HG03469 (cell line): ENCODE measurements around the gene FANCE.
A peak's percentile ranks its signal among the peaks of the same experiment; 100 is the strongest.

ENCODE experiments used
- ATAC-seq: cut with Tn5 transposase; IDR thresholded peaks from one replicate; pipeline ENCODE4 v1.9.1; 2021; ENCODE audit warnings: mild to moderate bottlenecking, moderate library complexity, moderate number of reproducible peaks; ENCODE audit not compliant: unreplicated experiment

FANCE gene, protein sequence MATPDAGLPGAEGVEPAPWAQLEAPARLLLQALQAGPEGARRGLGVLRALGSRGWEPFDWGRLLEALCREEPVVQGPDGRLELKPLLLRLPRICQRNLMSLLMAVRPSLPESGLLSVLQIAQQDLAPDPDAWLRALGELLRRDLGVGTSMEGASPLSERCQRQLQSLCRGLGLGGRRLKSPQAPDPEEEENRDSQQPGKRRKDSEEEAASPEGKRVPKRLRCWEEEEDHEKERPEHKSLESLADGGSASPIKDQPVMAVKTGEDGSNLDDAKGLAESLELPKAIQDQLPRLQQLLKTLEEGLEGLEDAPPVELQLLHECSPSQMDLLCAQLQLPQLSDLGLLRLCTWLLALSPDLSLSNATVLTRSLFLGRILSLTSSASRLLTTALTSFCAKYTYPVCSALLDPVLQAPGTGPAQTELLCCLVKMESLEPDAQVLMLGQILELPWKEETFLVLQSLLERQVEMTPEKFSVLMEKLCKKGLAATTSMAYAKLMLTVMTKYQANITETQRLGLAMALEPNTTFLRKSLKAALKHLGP

DNA sequence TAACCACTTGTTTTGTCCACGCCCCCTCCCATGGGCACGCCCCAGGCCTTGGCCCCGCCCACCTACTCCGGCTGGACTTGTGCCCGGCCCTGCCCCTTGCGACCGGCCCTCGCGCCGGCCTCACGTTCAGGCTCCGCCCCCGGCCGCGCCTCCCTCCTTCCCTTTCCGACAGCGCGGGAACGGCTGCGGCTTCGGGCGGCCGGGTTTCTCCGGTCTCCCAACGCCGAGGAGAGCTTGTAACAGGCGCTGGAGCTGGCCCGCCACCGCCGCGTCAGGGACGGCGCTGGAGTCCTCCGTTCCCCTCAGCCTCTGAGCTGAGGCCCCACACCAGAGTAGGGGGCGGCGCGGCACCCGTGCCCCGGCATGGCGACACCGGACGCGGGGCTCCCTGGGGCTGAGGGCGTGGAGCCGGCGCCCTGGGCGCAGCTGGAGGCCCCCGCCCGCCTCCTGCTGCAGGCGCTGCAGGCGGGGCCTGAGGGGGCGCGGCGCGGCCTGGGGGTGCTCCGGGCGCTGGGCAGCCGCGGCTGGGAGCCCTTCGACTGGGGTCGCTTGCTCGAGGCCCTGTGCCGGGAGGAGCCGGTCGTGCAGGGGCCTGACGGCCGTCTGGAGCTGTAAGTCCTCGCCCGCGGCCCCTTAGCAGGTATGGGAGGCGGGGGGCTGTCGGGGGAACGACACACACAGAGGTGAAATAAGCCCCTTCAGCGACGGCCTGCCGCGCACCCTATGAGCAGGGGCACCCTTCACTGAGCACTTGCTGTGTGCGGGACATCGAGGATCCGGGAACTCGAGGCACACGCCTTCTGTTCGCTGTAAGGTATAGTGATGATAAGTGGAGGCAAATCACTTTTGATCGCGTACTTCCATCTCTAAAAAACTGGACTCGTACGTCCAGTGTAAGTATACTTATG, at the start of gene FANCE:
Gene FANCE, plus strand, starts transcription at position 156 of the 908 bp plus-strand sequence. Its CDS starts 208 bp downstream, at position 364.
- peak; percentile 84 for ATAC-seq

DNA sequence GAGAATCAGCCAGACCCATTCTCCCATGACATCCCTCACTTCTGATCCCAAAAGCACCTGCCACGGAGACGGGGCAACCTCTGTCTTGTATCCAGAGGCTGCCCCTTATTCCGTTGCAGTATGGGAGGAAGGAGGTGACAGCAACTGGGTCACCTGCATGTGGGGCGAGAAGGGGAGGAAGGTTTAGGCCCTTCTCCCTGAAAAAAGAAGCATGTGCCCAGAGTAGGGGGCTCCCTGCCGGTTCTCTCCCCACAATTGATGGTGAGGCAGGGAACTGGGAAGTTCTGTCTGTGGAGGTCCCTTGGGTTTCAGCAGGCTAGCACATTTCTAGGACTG, 49.3 kb upstream of the FANCE start:
- no peak for ATAC-seq

DNA sequence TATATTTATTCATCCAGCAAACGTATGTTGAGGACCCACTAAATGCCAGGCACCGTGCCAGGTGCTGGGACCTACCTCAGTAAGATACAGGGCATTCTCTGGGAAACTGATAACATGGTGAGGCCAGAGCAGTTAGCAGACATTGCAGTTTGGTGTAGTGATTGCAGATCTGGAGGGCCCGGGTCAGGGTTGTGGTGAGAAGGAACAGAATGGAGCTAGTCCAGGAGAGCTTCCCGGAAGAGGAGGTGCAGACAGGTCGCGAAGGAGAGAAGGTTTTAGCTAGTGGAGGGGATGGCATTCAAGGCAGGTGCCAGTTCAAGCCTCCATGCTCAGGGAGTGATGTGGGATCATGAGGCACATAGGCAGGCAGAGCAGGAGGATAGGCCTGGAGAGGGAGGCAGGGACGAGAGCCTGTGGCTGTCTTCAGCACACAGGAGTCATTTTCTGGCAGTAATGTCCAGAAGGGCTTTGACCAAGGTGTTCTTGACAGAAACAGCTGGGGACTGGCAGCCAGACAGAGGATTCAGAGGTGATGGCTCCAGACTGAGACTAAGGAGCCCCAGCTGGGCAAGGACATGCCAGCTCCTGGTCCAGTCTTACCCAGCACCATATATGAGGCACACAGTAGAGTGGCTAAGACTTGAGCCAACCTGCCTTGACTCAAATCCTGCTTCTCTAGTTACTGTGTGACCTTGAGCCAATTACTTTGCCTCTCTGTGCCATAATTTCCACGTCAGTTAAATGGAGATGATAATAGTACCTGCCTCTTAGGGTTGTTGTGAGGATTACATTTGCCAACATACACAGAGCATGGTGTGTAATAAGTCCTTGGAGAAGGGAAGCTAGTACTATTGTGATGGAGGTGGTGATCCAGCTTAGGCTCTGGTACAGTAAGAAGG, 48.3 kb upstream of the FANCE start:
- ATAC-seq: no peak

DNA sequence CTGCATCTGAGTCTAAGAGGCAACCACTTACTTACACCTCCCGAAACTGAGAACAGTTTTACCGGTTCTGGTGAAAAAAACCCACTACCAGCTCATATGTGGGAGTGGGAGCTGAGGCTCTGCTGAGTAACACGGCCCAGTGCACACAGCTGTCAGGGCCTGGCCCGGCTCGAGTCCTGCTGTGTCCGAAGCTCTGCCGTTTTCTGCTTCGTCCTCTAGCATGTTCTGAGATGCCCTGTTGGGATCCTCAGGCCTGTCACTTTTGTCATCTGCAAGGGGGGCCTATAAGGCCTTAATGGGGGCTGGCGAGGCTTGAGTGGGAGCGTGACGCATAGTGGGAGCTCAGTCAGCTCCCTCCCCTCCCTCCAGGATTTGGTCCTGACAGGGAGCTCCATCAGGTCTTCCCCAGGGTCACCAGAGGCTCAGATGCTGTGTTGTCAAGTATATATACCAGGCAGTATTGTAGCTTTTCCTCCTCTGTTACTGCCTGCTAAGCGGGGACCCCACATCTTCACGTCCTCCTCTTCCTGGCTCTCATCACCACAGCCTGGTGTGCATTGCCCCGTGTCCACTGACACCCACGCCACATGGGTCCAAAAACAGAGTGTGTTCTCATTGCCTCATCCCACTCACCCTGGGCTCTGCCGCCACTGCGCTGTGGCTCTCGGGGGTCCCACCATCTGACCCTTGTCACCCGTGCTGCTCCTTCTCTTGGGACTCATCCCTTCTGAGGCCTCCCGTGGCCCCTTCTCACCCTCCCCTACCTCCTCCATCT, 45.2 kb upstream of the FANCE start:
- ATAC-seq: no peak

DNA sequence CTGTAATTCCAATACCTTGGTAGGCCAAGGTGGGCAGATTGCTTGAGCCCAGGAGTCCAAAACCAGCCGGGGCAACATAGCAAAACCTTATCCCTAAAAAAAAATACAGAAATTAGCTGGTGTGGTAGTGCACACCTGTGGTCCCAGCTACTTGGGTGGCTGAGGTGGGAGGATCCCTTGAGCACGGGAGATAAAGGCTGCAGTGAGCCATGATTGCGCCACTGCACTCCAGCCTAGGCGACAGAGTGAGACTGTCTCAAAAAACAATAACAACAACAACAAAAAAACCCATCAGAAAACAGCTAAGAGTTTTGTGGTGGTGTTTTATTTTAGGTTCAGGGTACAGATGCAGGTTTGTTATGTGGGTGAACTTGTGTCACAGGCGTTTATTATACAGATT, 42.9 kb upstream of the FANCE start:
- ATAC-seq: no peak

DNA sequence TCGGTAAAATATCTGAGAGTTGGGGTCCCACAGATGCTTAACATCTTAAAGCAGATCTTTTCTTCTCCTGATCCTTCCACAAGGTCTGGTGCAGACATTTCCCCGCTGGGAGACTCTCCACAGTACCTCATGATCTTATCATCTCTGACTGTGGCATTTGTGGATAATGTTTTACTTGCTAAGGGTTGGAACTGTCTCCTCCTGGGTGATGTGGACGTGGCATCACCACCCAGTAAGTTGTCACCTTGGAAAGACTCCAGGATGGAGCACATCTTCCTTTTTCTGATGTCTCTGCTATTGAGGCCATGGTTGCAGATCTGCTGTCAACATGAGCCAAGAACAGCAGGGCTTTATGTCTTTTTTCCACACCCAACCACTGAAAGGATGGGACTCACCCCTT, 42.0 kb upstream of the FANCE start:
- no peak for ATAC-seq

DNA sequence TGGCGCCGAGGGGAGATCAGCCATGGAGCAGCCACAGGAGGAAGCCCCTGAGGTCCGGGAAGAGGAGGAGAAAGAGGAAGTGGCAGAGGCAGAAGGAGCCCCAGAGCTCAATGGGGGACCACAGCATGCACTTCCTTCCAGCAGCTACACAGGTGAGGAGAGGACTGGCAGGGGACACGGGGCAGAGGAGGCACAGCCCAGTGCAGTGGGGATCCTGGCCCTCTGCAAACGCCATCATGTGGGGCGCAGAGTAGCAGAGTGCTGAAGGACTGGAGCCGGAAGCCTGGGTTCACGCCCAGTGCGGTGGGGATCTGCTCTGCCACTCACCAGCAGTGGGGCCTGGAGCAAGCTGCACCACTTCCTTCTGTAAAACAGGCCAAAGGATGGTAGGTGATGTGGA, 41.1 kb upstream of the FANCE start:
- ATAC-seq: no peak

DNA sequence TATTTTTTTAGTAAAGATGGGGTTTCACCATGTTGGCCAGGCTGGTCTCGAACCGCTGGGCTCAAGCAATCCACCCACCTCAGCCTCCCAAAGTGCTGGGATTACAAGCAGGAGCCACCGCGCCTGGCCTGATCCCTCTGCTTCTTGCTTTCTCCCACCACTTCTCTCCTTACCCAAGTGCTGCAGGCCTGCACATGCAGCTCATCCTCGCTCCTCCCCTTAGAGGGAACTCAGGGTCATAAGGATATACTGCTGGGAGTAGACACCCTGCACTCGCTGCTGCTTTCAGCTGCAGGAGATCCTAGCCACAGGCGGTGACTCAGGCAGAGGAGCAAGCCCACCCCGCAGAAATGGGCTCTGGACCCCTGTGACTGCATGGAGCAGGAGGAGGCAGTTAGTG, 40.0 kb upstream of the FANCE start:
- no peak for ATAC-seq

DNA sequence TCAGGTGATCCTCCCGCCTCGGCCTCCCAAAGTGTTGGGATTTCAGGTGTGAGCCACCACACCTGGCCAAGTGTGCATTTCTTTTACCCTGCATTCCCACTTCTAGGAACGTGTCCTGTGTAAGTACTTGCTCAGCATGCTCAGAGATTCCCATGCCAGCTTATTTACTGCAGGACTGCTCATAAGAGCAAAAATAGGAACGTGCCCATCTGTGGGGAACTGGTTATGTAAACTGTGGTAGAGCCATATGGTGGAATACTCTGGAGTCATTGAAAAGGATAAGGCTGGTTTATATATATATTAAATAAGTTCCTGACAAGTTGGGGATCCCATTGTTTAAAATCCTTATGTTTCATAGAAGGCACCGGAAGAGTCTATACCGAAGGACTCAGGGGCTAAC, 38.2 kb upstream of the FANCE start:
- no peak for ATAC-seq

DNA sequence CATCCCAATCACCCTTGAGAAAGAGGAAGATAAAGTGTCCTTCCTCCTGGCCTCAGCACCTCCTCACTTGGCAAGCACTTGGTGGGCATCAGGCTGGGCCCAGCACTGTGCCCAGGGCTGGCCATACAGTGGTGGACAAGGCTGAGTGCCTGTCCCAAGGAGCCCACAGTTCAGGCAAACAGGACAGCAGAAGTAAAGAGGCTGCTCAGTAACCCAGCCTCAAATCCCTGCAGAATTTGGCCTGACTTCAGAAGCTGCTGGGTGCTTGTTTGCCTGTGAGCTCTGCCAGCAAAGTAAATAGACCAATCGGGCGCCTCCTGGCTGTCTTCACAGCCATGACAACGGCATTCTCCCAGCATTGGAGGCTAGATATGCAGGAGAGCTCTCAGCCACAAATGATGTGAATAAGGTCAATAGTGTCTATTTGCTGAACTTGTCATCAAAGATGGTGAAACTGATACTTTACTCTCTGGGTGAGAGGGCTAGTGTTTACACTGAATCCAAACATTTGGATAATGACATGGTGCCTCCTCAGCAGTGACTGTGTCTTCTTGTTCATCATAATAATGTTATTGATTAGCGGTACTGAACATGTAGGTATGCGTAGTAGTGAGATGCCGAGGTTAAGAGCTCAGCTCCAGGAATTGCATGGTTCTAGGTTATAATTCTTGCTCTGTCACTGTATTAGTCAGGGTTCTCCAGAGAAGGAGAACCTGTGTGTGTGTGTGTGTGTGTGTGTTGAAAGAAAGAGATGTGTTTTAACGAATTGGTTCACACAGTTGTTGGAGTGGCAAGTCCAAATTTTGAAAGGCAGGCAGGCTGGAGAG, 36.9 kb upstream of the FANCE start:
- ATAC-seq: no peak

DNA sequence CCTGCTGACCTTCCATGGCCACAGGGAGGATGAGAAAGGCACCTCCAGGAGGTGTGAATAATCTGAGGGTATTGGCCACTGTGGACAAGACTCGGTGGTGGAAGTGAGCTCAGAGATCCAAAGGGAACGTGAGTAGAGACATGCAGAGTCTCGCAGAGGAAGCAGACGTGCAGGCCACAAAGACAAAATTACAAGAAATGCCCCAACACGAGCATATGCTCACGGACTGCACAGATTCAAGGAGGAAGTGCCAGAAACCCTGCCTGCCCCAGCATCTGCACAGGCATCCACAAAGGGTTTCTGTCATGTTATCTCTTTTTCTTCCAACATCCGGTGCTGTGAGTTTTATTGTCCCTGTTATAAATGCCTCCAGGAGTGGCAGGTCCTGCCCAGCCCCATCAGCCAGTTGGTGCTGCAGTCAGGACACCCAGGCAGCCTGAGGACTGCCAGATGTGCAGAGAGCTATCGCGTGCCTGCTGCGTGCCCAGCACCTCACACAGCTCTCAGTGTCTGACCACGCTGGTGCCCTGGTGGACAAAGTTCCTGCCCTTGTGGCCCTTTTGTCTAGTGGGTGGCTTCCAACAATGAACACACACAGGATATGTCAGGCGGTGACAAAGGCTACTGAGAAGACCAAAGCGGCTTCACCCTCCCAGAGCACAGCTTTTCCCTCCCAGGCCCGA, 34.0 kb upstream of the FANCE start:
- ATAC-seq: no peak

DNA sequence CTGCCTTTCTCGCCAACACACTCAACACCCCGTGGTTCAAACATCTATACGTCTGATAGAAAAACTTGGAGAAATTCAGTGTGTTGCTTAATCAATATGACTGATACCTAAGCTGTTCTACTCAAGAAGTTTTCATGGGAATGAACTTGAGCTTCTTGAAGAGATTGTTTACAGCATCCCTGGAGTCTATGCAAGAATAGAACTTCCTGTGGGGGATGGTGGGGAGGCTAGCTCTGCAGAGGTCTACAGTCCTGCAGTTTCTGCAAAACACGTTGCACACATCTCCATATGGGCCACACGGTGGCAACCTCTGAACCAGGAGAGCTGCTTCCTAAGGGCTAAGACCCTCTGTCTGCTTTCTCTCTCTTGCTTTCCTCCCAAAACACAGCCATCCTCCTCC, 32.7 kb upstream of the FANCE start:
- ATAC-seq: no peak

DNA sequence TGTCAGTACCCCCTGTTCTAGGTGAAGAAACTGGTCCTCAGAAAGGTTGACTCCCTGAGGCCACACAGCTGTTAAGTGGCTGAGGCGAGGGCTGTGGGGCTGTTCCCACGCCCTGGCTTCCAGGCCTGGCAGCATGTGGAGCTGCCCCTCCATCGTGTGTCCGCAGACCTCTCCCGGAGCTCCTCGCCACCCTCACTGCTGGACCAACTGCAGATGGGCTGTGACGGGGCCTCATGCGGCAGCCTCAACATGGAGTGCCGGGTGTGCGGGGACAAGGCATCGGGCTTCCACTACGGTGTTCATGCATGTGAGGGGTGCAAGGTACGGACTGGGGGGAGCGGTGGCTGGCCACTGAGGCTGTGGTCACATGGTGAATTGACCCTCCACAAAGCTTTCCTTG, 32.2 kb upstream of the FANCE start:
- ATAC-seq: no peak

DNA sequence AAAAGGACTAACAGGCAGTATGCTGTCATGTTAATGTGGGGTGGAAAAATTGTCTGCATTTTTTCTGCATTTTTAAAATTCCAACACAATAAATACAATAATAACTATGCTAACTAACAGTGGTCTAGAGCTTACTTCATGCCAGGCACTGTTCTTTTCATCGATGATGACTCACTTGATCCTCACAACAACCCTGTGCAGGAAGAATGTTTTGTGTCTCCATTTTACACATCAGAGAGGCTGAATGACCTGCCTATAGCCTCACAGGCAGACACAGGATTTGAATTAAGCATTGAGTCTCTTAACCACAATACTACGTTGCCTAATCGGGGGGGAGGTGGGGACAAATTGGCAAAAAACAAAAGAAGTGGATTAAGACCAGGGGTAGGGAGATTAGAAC, 26.9 kb upstream of the FANCE start:
- no peak for ATAC-seq

DNA sequence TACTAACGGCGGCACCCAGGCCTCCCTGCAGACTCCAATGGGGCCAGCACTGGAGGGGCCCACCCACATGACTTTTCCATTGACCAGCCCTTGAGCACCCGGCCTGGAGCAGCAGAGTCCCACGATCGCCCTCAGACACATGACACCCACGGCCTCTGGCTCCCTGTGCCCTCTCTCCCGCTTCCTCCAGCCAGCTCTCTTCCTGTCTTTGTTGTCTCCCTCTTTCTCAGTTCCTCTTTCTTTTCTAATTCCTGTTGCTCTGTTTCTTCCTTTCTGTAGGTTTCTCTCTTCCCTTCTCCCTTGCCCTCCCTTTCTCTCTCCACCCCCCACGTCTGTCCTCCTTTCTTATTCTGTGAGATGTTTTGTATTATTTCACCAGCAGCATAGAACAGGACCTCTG, 26.1 kb upstream of the FANCE start:
- ATAC-seq: no peak

DNA sequence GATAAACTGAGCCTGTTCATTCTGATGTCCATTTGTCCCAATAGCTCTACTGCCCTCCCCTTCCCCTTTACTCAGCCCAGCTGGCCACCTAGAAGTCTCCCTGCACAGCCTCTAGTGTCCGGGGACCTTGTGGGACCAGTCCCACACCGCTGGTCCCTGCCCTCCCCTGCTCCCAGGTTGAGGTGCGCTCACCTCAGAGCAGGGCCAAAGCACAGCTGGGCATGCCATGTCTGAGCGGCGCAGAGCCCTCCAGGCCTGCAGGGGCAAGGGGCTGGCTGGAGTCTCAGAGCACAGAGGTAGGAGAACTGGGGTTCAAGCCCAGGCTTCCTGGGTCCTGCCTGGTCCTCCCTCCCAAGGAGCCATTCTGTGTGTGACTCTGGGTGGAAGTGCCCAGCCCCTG, 24.7 kb upstream of the FANCE start:
- no peak for ATAC-seq

DNA sequence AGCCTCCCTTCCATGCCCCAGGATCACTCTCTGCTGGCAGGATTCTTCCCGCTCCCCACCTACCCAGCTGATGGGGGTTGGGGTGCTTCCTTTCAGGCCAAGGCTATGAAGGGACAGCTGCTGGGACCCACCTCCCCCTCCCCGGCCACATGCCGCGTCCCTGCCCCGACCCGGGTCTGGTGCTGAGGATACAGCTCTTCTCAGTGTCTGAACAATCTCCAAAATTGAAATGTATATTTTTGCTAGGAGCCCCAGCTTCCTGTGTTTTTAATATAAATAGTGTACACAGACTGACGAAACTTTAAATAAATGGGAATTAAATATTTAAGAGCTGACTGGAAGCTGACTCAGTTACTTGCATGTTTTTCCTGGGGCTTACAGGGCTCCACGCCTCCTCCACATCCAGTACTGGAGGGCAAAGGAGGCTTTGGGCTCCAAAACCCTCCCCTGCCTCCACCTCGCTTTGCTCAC, 24.3 kb upstream of the FANCE start:
- ATAC-seq: no peak

DNA sequence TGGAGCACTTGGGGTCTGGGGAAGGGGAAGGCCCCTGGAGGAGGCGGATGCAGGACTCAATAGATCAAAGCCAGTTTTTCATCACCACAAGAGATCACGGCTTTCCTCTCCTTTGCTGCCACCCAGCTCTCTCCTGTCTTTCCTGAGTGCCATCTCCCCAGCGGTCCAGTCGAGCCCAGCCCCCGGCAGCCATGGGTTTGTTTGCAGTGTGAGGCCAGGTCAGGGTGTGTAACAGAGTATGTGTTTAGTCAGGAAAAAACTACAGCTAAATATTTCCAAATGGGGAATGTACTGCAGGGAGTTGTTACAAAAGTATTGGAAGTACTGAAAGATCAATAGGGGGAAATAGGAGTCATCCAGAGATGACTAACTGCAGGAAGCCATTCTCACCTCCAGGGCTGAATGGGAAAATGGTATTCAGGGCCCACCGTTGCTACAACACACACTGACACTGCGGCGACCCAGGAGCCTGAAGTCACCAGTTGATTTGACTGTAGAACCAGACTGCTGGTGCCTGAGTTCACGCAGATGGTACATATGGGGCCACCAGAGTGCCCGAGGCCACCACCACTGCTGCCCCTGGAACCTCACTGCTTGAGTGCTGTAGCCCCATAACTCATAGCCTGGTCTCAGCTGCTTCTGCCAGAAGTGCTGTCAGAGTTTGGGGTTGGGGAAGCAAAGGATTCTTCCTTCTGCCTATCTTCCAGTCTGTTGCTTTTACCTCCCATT, 23.6 kb upstream of the FANCE start:
- ATAC-seq: no peak
